Hematopoietic multipotent progenitor cell treated with erythropoietin and hydrocortisone succinate and interleukin-3 and kit ligand, for 8 days (in vitro differentiated cells): ENCODE data around the gene VSIG4.
"Not testable (repeated sequence)": the region's sequence is repeated elsewhere in the genome, so short reads cannot be mapped to it uniquely, and the experiment has no call there.

Experiments
- DNase-seq: peaks from one replicate; pipeline ENCODE4 v3.0.0-alpha.2; 2015

Gene VSIG4

GRCh38 chrX:66039944-66040343, at the start of gene VSIG4:
Gene VSIG4, minus strand, starts transcription at chrX:66040080. Its CDS starts 82 bp downstream, at chrX:66039998.
- DNase-seq, result no peak

GRCh38 chrX:66076801-66077200, 36.9 kb upstream of the VSIG4 start:
- DNase-seq, result no peak

GRCh38 chrX:66074920-66075879, 35.3 kb upstream of the VSIG4 start:
- DNase-seq, result peak; percentile 9

GRCh38 chrX:66071126-66071525, 31.2 kb upstream of the VSIG4 start:
- DNase-seq, result no peak

- DNase-seq, result no peak
These were observed 24.4 kb upstream of the VSIG4 start for GRCh38 chrX:66064261-66064660.

- not testable (repeated sequence) for DNase-seq
These were observed 17.1 kb upstream of the VSIG4 start for GRCh38 chrX:66057019-66057418.

- DNase-seq, result no peak
These were observed 15.1 kb upstream of the VSIG4 start for GRCh38 chrX:66054978-66055377.

GRCh38 chrX:66053414-66053813, 13.5 kb upstream of the VSIG4 start:
- no peak for DNase-seq

GRCh38 chrX:66051980-66052379, 12.1 kb upstream of the VSIG4 start:
- no peak for DNase-seq

GRCh38 chrX:66050140-66050569, 10.3 kb upstream of the VSIG4 start:
- no peak for DNase-seq

- no peak for DNase-seq
These were observed 9.2 kb upstream of the VSIG4 start for GRCh38 chrX:66049056-66049455.

GRCh38 chrX:66046612-66047235, 6.8 kb upstream of the VSIG4 start:
- DNase-seq, result peak; percentile 39

GRCh38 chrX:66045894-66046293, 6.0 kb upstream of the VSIG4 start:
- no peak for DNase-seq

- DNase-seq, result no peak
These were observed 3.7 kb upstream of the VSIG4 start for GRCh38 chrX:66043584-66043983.

GRCh38 chrX:66042307-66043077, 2.6 kb upstream of the VSIG4 start:
- no peak for DNase-seq

GRCh38 chrX:66038115-66038514, 1.8 kb downstream of the VSIG4 start:
- no peak for DNase-seq

GRCh38 chrX:66036231-66036630, 3.6 kb downstream of the VSIG4 start:
- no peak for DNase-seq

- DNase-seq, result no peak
These were observed 4.2 kb downstream of the VSIG4 start for GRCh38 chrX:66035667-66036066.

GRCh38 chrX:66030505-66031317, 9.2 kb downstream of the VSIG4 start:
- DNase-seq, result peak; percentile 55

GRCh38 chrX:66028936-66029335, 10.9 kb downstream of the VSIG4 start:
- DNase-seq, result no peak

GRCh38 chrX:66024570-66024969, 15.3 kb downstream of the VSIG4 start:
- no peak for DNase-seq

GRCh38 chrX:66024092-66024467, 15.8 kb downstream of the VSIG4 start:
- no peak for DNase-seq
